ENCODE data around the gene LBHD2.

Gene LBHD2

GRCh38 chr14:103091883-103092222 is 7.8 kb downstream of the LBHD2 start:
- DNase-seq = no peak

GRCh38 chr14:103093856-103094405 is 9.9 kb downstream of the LBHD2 start:
- no peak for DNase-seq

GRCh38 chr14:103094406-103095209 is 10.6 kb downstream of the LBHD2 start, which contains the start of gene EXOC3L4:
Gene EXOC3L4, plus strand, starts transcription at chr14:103094725. Its CDS starts 5,495 bp downstream, at chr14:103100220.
- no peak for DNase-seq

GRCh38 chr14:103095210-103095778 is 11.3 kb downstream of the LBHD2 start:
- no peak for DNase-seq

- no peak for DNase-seq
Measured at GRCh38 chr14:103096387-103096786, 12.4 kb downstream of the LBHD2 start.

- no peak for DNase-seq
Measured at GRCh38 chr14:103097244-103097993, 13.4 kb downstream of the LBHD2 start.

- no peak for DNase-seq
Measured at GRCh38 chr14:103097994-103098957, 14.3 kb downstream of the LBHD2 start.

- DNase-seq = no peak
Measured at GRCh38 chr14:103099081-103099732, 15.2 kb downstream of the LBHD2 start.

GRCh38 chr14:103099733-103100280 is 15.8 kb downstream of the LBHD2 start:
- DNase-seq = no peak

GRCh38 chr14:103100281-103101121 is 16.5 kb downstream of the LBHD2 start:
- no peak for DNase-seq

- DNase-seq = no peak
Measured at GRCh38 chr14:103101257-103101962, 17.4 kb downstream of the LBHD2 start.

- no peak for DNase-seq
Measured at GRCh38 chr14:103101963-103102688, 18.1 kb downstream of the LBHD2 start.

GRCh38 chr14:103102689-103103260 is 18.8 kb downstream of the LBHD2 start:
- no peak for DNase-seq

- DNase-seq = no peak
Measured at GRCh38 chr14:103103461-103104388, 19.7 kb downstream of the LBHD2 start.

GRCh38 chr14:103104389-103104653 is 20.3 kb downstream of the LBHD2 start:
- DNase-seq = no peak

GRCh38 chr14:103104654-103105452 is 20.8 kb downstream of the LBHD2 start:
- peak; percentile 56 to 58 for DNase-seq

GRCh38 chr14:103105580-103106150 is 21.7 kb downstream of the LBHD2 start:
- no peak for DNase-seq
